Stimulated activated CD8-positive, alpha-beta memory T cell treated with anti-CD3 and anti-CD28 coated beads, Interleukin-7, amount 100 ng/mL, for 1 hour (primary cell): ENCODE data around the gene CASP1.
"Not testable (repeated sequence)": the region's sequence is repeated elsewhere in the genome, so short reads cannot be mapped to it uniquely, and the experiment has no call there.

Experiments used
- DNase-seq, 2 donors: peaks; one replicate each; pipeline ENCODE4 v3.0.0-alpha.2; 2020; ENCODE audit warnings: low read depth in 2 of 2

Gene CASP1

GRCh38 chr11:105045676-105046296, 10.8 kb upstream of the CASP1 start:
- DNase-seq: no peak

- not testable (repeated sequence) for DNase-seq
These were observed 9.9 kb upstream of the CASP1 start, which contains the start of gene CARD16 for GRCh38 chr11:105044557-105045524. TSS of gene CARD16 (minus strand) at chr11:105045335. CDS start at chr11:105045297, 38 bp downstream.

GRCh38 chr11:105042178-105042577, 7.2 kb upstream of the CASP1 start:
- DNase-seq: no peak

GRCh38 chr11:105040703-105041102, 5.8 kb upstream of the CASP1 start:
- no peak for DNase-seq

- not testable (repeated sequence) for DNase-seq
These were observed 556 bp downstream of the CASP1 start for GRCh38 chr11:105034388-105034787.

GRCh38 chr11:105033781-105034180, 1.2 kb downstream of the CASP1 start:
- DNase-seq: no peak

GRCh38 chr11:105033343-105033742, 1.6 kb downstream of the CASP1 start:
- no peak for DNase-seq

- DNase-seq: no peak
These were observed 2.4 kb downstream of the CASP1 start for GRCh38 chr11:105032495-105032894.

GRCh38 chr11:105027678-105028077, 7.3 kb downstream of the CASP1 start:
- no peak for DNase-seq

GRCh38 chr11:105024394-105024793, 10.6 kb downstream of the CASP1 start:
- no peak for DNase-seq

- DNase-seq: no peak
These were observed 11.9 kb downstream of the CASP1 start, which contains the start of gene CASP5 for GRCh38 chr11:105023003-105023402. TSS of gene CASP5 (minus strand) at chr11:105023168. CDS start at chr11:105023136, 32 bp downstream.

- no peak for DNase-seq
These were observed 12.4 kb downstream of the CASP1 start for GRCh38 chr11:105022527-105022926.

- DNase-seq: no peak
These were observed 27.5 kb downstream of the CASP1 start for GRCh38 chr11:105007463-105007862.

GRCh38 chr11:105005451-105005845, 29.5 kb downstream of the CASP1 start:
- DNase-seq: no peak

- DNase-seq: no peak
These were observed 30.9 kb downstream of the CASP1 start for GRCh38 chr11:105004021-105004420.

- no peak for DNase-seq
These were observed 31.8 kb downstream of the CASP1 start for GRCh38 chr11:105003151-105003550.

- peak; percentile 14 to 28 for DNase-seq
These were observed 34.1 kb downstream of the CASP1 start for GRCh38 chr11:105000797-105001196.

GRCh38 chr11:105000167-105000566, 34.8 kb downstream of the CASP1 start:
- DNase-seq: no peak

GRCh38 chr11:104999721-105000120, 35.2 kb downstream of the CASP1 start:
- DNase-seq: no peak

- no peak for DNase-seq
These were observed 37.7 kb downstream of the CASP1 start for GRCh38 chr11:104997288-104997687.

GRCh38 chr11:104995001-104995408, 39.9 kb downstream of the CASP1 start:
- DNase-seq: no peak

GRCh38 chr11:104992781-104993180, 42.2 kb downstream of the CASP1 start:
- no peak for DNase-seq

GRCh38 chr11:104991994-104992393, 43.0 kb downstream of the CASP1 start:
- no peak for DNase-seq
